PC-9 (cell line): ENCODE measurements around the gene KIAA0232.

ENCODE experiments used
- EZH2 ChIP-seq: fragments of 200-600 bp; sonication (generic); IDR thresholded peaks from 2 replicates; pipeline ENCODE4 v1.8.0; 2017; ENCODE audit warnings: antibody characterized with exemption, low read depth
- TF ChIP-seq, protein P1 (sequence below): fragments of 200-600 bp; sonication (generic); conservative IDR thresholded peaks from 2 replicates; pipeline ENCODE4 v1.6.1; 2017; ENCODE audit warnings: mixed run types, antibody characterized with exemption, mild to moderate bottlenecking, moderate library complexity

DNA sequence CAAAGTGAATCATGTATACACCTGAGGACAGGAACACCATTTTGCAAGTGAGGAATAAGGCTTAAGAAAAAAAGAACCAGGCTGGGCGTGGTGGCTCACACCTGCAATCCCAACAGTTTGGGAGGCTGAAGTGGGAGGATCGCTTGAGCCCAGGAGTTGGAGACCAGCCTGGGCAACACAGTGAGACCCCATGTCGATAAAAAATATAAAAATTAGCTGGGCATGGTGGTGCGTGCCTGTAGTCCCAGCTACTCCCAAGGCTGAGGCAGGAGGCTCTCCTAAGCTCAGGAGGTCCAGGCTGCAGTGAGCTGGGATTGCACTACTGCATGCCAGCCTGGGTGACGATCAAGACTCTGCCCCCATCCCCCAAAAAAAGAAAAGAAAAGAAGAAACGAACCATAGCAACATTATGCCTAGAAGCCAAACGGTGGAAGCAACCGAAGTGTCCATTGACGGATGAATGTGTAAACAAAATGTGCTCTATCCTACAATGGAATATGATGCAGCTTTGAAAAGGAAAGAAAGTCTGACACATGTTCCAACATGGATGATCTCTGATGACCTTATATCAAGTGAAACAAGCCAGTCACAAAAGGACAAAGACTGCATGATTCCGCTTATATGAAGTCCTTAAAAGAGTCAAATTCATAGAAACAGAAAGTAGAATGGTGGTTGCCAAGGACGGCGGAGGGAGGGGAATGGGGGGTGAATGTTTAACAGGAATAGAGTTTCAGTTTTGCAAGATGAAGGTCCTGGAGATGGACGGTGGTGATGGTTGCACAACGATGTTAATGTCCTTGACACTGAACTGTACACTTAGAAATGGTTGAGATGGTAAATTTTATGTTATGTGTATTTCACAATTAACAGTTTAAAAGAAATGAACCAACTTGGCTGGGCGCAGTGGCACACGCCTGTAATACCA lies 8.6 kb upstream of the KIAA0232 start:
- TF ChIP-seq, protein P1, sequence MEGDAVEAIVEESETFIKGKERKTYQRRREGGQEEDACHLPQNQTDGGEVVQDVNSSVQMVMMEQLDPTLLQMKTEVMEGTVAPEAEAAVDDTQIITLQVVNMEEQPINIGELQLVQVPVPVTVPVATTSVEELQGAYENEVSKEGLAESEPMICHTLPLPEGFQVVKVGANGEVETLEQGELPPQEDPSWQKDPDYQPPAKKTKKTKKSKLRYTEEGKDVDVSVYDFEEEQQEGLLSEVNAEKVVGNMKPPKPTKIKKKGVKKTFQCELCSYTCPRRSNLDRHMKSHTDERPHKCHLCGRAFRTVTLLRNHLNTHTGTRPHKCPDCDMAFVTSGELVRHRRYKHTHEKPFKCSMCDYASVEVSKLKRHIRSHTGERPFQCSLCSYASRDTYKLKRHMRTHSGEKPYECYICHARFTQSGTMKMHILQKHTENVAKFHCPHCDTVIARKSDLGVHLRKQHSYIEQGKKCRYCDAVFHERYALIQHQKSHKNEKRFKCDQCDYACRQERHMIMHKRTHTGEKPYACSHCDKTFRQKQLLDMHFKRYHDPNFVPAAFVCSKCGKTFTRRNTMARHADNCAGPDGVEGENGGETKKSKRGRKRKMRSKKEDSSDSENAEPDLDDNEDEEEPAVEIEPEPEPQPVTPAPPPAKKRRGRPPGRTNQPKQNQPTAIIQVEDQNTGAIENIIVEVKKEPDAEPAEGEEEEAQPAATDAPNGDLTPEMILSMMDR = no peak
- no peak for TF ChIP-seq EZH2
